Left colon (tissue), 2 donors: ENCODE results near the gene MSLN. TPM values are rescaled to one million over a fixed set of nuclear protein-coding genes. Genes with fewer than 3 reads are reported as not detected.

Experiments
- ATAC-seq: fragments of 200-7000 bp; cut with Tn5 transposase; one replicate; pipeline ENCODE4 v1.9.1; 2020; ENCODE audit warnings: mild to moderate bottlenecking, moderate library complexity
- DNase-seq, 2 donors: peaks; one replicate each; pipeline ENCODE4 v3.0.0-alpha.2; 2020
- intact Hi-C, 2 donors: fragments of 100-400 bp; cut with DNase I in 1 of 2; cut with micrococcal nuclease in 1 of 2; formaldehyde crosslinking; loops; one replicate each; pipeline versions ENCODE4 v1.11.2 to v1.14.0; 2022; cut with DNase I, micrococcal nuclease
- total RNA-seq, 2 donors: library from RNA; stranded (reverse); fragmentation: NEBNext Ultra II Directional; extraction: Animal tissue kit (Norgen Biotek cat#: 25700); gene quantifications; one replicate each; pipeline ENCODE4 v1.2.1, GENCODE V29; 2021
- donor health status: DM: no; HTN: no; CAD: no.
- donor health status: DM: yes; HTN: yes; CAD: no.

The MSLN gene
- total RNA-seq, 2 donors from 2014 or later: 6.4 to 7.0 TPM

- intact Hi-C loops: no loop called here
- no peak for DNase-seq
Observed at GRCh38 chr16:721765-722540, 38.6 kb upstream of the MSLN start.

DNA sequence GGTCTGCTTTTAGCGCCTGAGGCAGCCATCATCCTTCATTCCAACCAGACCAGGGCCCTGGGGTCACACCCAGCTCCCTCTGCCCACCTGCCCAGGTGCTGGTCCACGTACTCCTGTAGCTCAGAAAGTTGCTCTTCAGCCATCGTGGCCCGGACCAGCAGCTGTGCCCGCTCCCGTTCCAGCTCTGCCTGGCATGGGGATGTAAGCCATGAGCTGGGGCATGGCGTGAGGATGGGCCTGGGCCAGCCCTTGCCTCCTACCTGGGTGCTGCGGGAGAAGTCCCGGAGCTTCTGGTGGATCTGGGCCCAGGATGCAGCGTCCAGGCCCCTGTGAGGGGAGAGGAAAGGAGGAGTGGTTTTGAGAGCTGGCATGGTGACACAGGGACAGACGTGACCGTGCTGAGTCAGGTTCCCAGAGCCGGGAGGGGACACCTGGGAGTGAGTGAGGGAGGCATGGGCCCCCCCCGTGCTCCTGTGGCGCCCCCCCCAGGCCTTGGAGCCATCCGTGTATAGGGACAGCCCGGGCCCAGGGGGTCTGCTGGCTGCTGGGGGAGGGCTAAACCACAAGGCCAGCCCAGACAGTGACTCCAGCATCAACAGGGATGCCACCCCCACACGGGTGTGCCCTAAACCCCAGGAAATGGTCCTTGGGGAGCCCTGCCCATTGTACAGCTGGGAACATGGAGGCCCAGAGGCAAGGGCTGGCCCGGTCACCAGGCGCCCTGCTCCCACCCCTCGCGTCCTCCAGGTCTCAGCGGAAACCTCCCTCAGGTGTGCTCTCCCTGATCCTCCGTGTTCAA lies 37.5 kb upstream of the MSLN start:
- intact Hi-C loops: no loop called here
- ATAC-seq (no peak), DNase-seq (no peak)

More at GRCh38 chr16:721765-722540, 38.6 kb upstream of the MSLN start:
- no peak for ATAC-seq

DNA sequence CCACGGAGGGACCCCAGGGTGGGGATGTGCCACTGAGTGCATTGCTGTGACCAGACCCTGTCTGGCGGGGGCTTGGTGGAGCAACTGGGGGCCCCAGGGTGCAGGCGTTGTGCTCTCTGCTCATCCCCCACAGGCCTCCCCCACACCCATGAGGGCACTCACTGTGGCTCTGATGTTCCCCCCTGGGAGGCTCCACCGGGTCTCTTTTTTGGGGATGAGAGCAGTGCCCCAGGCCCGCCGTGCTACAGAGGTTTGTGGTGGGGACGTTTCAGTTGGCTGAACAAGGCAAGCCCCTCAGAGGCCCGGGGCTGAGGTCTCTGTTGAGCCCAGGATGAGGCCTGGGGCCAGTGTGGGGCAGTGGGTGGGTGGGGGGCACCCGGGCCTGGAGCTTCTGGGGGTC lies 36.8 kb upstream of the MSLN start:
- intact Hi-C loops: no loop called here
- no peak for ATAC-seq
- DNase-seq: no peak

GRCh38 chr16:724188-725040 lies 36.1 kb upstream of the MSLN start:
- intact Hi-C loops: no loop called here
- DNase-seq (no peak), ATAC-seq (no peak)

DNA sequence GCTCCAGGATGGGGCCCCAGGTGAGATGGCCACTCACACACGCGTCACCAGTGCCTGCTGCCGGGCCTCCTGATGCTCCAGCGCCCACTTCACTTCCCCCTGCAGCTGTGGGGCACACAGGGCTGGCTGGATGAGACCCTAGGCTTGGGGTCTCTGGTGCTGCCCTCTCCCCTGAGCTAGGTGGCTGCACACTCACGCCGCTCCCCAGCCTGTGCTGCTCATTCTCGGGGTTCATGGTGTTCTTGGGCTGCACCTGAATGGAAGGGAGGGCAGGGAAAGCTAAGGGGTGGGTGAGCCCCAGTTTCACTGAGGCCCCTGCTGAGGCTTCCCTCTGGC lies 35.5 kb upstream of the MSLN start:
- intact Hi-C loops: no loop called here

GRCh38 chr16:725463-726187 lies 34.9 kb upstream of the MSLN start:
- DNase-seq (peak in 1 of 2 donors; percentile 13), ATAC-seq (no peak)
- intact Hi-C loops: no loop called here

More for the DNA sequence above, 35.5 kb upstream of the MSLN start:
- no peak for ATAC-seq
- no peak for DNase-seq

GRCh38 chr16:726188-726437 lies 34.4 kb upstream of the MSLN start:
- ATAC-seq (no peak), DNase-seq (no peak)
- intact Hi-C loops: no loop called here

DNA sequence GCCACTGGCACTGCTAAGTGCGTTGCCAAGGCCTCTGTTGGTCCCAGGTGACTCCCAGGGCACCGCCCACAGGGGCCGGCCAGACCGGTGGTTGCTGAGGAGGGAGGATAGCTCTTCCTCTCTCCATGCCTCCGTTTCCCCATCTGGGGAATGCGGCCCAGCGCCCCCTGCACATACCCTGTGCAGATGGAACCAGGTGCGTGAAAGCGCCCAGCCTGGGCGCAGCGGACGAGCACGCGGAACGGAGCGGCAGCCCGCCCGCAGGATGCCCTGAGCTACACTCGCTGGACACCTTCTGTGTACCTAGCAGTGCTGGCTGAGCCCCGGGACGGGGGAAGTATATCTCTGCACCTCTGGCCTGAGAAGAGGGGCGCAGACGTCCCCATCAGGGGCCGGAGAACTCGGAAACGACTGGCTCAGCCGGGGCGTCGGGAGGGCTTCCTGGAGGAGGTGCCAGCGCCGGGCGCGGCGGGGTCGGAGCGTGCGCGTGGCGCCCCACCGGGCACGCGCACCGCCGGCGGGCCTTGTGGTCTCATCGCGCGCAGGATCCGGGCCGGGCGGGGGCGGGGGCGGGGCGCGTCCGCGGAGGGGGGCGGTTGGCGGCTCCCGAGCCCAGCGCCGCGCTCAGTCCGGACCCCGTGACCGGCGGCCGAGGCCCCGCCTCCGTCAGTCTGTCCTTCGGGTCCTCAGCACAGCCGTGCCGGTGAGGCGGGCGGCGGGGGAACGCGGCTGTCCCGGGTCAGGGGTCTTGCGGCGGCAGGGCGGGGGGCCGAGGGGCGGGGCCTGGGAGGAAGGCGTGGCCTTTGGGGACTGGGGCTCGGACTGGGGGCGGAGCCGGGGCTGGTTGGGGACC lies 33.9 kb upstream of the MSLN start, which contains the start of the genes CCDC78 and HAGHL:
TSS of gene CCDC78 (minus strand) at position 6 of the 853 bp plus-strand sequence. CDS start 76 bp downstream, outside the sequence.
TSS of gene HAGHL (plus strand) at position 669 of the 853 bp plus-strand sequence. CDS start 404 bp downstream, outside the sequence.
- DNase-seq (peak; percentile 50 to 73), ATAC-seq (peak; percentile 19)
- intact Hi-C loops: no loop called here

- intact Hi-C loops: no loop called here
- peak in 1 of 2 donors; percentile 47 for DNase-seq
- peak; percentile 12 for ATAC-seq
Observed at GRCh38 chr16:727291-727977, 33.1 kb upstream of the MSLN start.

DNA sequence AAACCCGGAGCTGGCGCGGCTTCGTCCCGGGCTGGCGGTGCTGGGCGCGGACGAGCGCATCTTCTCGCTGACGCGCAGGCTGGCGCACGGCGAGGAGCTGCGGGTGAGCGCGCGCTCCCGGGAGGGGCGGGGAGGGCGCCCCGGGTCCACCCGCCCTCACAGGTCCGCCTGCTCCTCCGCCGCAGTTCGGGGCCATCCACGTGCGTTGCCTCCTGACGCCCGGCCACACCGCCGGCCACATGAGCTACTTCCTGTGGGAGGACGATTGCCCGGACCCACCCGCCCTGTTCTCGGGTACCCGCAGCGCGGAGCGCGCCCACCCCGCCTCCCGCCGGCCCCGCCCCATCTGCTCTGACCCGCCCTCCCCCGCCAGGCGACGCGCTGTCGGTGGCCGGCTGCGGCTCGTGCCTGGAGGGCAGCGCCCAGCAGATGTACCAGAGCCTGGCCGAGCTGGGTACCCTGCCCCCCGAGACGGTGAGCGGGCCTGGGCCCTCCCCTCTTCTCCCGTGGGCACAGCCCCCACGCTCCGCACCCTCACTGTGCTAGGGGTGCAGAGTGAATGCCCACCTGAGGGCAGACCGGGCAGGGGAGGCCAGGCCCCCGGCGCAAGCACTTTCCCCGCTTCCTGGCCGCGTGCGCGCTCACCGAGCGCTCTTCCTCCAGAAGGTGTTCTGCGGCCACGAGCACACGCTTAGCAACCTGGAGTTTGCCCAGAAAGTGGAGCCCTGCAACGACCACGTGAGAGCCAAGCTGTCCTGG lies 32.2 kb upstream of the MSLN start:
- peak; percentile 65 for ATAC-seq
- intact Hi-C loops: no loop called here
- peak; percentile 78 to 79 for DNase-seq

GRCh38 chr16:728890-729744 lies 31.4 kb upstream of the MSLN start:
- intact Hi-C loops: no loop called here
- ATAC-seq: no peak
- peak in 1 of 2 donors; percentile 19 for DNase-seq

DNA sequence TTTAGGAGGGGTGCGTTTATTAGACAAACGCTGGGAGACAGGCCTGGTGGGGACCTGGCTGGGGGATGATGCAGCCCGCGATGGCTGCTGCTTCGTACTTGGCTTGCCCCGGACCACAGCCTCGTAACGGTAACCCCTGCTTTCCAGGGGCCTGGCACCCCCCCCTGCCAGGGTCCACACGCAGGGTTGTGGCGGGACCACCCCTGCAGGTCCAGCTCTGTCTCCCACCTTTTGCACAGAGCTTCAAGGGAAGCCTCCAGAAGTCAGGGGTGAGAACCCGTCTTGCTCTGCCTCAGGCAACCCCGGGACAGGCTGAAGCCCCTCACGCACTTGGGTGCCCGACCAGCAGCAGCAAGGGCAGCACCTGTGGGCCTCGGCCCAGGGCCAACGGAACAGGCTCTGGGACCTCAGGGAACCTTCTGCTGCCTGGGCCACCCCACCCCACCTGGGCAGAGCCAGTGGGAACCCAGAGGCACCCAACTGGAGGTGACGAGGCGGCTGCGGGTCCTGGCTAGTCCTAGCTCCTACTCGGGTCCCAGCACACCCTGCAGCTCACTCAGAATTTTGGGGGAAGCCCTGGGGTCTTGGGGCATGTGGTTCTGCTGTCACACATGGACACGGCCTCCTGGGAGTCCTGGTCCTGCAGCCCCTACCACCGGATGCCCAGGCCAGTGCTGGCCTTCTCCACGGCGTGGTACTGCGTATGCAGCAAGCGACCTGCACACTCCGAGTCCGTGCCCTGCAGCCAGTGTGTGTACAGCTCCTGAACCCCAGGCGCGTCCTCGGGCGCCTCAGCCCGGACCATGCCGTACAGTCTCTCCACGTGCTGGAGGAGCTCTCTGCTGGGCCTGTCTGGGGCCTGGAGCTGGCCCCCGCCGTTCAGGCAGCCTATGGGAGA lies 30.5 kb upstream of the MSLN start:
- intact Hi-C loops: no loop called here
- peak in 1 of 2 donors; percentile 24 for DNase-seq
- ATAC-seq: no peak

DNA sequence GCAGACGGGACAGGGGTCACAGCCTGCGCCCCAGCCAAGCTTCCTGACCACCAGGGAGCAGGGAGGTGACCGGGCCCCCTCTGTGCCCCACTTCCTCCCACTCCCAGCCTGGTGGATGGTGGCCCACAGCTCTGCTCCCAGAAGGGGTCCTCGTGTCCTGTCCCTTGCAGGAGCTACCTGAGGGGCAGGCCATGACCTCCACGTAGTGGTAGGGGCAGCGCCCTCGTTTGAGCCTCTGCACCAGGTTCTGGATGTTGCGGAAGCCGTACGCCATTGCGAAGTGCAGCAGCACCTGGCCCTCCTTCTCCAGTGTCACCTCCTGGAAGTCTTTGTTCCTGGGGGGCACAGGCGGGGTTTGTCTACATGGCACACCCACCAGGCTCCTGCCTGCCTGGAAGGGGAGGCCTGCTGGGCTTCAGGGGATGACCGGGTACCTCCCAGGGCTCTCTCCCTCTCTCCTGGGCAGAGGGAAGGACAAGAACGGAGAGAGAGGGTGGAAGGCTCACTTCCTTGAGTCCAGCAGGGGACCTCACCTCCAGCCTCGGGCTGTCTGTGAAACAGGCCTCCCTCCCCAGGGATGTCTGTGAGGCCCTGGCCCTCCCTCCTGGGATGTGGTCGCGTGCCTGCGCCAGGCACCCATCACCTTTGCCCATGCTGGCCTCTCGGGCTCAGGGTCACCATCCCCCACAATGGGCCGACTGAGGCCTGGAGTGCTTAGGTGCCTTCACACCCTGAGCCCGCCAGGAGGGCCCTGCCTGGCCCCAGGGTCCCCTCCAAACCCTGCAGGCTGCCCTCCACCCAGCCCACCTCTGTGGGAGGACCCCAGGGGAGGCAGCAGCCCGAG lies 29.6 kb upstream of the MSLN start:
- ATAC-seq: no peak
- no peak for DNase-seq
- intact Hi-C loops: no loop called here

GRCh38 chr16:732332-732731 lies 28.2 kb upstream of the MSLN start:
- intact Hi-C loops: no loop called here
- DNase-seq (no peak), ATAC-seq (no peak)
